ENCODE results near the gene LAMA5.

The LAMA5 gene

DNA sequence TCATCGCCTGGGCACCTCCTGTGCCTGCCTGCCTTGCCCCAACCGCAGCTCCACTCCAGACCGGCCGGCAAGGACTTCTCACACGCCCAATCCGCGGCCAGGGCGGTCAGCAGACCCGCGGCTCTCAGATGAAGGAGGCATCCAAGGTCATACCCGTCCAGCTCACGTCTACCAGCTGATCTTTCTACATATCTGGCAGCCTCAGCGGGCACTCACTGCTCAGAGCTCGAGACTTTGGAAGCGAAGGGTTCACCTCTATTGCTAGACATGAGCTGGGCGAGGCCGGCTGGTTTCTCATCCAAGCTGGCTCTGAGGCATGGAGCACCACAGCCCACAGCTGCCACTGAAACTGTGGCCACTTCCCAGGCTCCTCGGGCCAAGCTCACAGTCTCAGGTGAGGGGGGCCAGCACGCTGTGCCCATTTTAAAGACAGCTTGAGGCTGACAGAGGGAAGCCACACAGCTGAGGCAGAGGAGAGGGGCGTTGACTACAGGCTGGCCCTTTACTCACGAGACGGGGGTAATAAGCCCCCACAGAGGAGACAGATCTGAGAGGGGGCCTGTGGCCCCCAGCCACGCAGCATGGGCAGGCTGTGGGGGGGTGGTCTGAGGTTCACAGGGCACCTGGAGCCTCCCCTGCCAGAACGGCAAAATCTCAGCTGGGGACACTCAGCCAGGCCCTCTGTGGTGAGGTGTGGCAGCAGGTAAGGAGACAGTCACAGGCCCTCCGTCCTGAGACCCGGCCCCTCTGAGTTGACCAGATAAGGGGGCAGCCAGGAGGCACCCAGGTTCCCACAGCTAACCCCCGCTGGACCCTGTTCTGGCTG lies 2.0 kb downstream of the LAMA5 start:
- H3K9ac ChIP-seq = no peak overlapping the region
- no peak overlapping the region for H3K4me3 ChIP-seq
- peaks cover 13% of the 10 kb centered on the region; the same call in 1 of the 2 replicates for H3K36me3 ChIP-seq
- H3K9me3 ChIP-seq = no peaks in the 10 kb centered on the region
- H3K27me3 ChIP-seq = peaks cover 57% of the 10 kb centered on the region
- peaks cover 60% of the 10 kb centered on the region for H4K20me1 ChIP-seq
- no peak for TF ChIP-seq Cebpa-rat (IDR thresholded peaks at IDR 0.05)
- no peak overlapping the region for H3K27ac ChIP-seq
- H3K4me2 ChIP-seq = peak overlapping the region; percentile 99
- H3K4me1 ChIP-seq = peaks cover 90% of the 10 kb centered on the region

DNA sequence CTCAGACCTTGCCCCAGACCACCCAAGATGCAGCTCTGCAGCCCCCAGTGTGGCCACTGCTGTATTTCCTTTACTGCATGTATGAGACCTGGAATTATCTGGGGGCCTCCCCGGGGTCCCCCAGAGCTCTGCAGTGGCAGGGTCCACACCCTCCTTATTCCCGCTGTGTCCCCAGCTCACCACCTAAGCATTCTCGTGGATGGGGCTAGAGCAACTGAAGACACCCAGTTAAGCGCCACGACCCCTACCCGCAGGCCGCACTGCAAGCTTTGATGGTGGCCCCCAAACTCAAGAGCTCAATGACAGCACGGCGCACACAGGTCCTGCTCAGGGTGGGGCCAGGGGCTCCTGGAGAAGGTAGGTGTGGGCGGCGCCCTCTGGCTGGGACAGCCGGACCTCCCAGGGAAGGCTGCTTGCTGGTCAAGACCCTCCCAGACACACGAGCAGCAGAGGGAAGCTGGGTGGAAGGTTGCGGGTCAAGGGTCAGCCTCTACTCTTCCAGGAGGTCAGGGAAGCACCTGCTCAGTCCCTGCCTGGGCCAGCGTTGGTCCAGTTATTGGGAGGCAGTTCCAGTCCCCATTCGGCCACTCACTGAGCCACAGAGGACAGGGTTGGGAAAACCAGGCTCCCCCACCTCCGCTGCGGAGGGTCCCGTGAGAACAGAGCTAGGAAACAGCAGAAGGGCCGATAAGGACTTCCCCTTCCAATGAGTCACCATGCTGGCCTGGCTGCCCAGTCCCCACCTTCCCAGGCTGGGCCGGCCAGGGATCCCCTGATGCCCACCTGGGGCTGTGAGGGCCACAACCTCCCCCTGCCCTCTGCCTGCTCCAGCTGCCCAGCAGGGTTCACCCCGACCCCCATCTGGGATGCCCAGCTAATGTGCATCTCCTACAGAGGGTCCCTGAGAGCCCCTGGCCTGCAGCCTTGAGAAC lies 2.9 kb downstream of the LAMA5 start:
- Histone ChIP-seq H4K20me1 (peaks cover 66% of the 10 kb centered on the region), H3K27ac (no peak overlapping the region), H3K9me3 (no peaks in the 10 kb centered on the region), H3K36me3 (peaks cover 13% of the 10 kb centered on the region; the same call in 1 of the 2 replicates), H3K27me3 (peaks cover 47% of the 10 kb centered on the region), H3K4me3 (no peak overlapping the region), H3K9ac (0 out of 2 replicates have a peak overlapping the region, but pooled peaks have one; percentile 24), H3K4me1 (peaks cover 85% of the 10 kb centered on the region), H3K4me2 (peak overlapping the region; percentile 99)
- no peak for TF ChIP-seq Cebpa-rat (IDR thresholded peaks at IDR 0.05)

DNA sequence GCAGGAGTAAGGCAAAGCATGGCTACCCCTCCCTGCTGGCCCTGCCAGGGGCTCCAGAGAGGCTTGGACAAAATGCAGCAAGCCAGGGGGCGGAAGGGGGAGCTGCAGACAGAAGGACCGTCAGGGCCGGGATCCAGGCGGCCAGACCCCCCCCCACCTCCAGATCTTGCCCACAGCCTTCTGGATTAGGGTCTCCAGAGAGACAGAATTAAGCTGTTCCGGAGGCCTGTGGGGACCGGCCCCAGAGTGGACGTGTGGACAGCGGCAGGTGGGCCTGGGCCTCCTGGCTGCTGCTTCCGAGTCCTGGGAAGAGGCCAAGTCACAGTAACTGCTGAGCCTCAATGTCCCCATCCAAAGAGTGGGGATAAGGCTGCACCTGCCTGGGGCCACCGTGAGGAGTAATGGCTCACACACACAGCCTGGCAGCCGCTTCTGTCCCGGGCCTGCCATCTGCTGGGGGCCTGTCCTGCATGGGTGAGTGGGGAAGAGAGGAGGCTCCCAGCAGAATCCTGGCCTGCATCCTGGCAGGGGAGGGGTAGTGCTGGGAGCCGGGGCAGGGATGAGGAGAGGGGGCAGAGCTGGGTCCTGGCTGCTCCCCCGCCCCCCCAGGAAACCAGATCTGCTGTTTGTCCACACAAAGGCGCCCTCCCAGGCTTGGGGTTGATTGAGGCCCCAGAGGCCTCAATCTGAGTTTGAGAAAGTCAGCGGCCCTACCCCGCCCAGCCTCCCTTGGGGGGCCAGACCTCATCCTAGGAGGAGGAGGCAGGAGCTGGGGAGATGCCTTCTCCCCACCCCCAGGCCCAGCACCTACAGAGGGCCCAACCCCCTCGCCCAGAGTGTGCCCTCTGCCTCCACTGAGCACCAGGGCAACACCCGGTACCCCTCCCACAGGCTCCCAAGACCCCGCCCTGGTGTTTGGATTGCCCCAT lies 3.9 kb downstream of the LAMA5 start:
- H3K27ac ChIP-seq = peak overlapping the region; percentile 15; the same call in 1 of the 2 replicates
- H3K9me3 ChIP-seq = no peaks in the 10 kb centered on the region
- no peak for TF ChIP-seq Cebpa-rat (IDR thresholded peaks at IDR 0.05)
- H3K36me3 ChIP-seq = peaks cover 13% of the 10 kb centered on the region; the same call in 1 of the 2 replicates
- H4K20me1 ChIP-seq = peaks cover 75% of the 10 kb centered on the region
- H3K4me1 ChIP-seq = peaks cover 85% of the 10 kb centered on the region
- H3K27me3 ChIP-seq = peaks cover 41% of the 10 kb centered on the region
- peak overlapping the region; percentile 99 for H3K4me2 ChIP-seq
- no peak overlapping the region for H3K4me3 ChIP-seq
- peak overlapping the region; percentile 35; the same call in 1 of the 2 replicates for H3K9ac ChIP-seq

DNA sequence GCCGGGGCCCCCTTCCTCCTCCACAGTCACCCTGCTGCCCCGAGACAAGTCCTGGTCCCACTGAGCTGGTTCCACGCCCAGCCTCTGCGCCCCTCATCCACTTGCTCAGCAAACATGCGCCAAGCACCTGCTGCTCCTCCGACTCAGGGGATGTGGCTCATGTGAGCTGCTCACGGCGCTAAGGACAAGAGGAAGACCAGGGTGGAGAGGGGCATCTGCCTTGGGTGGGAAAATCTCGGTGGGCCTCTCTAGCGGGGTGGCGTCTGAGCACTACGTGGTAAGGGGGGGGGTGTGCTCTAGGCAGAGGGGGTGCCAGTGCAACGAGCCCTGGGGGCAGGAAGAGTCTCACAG lies 4.5 kb downstream of the LAMA5 start:
- no peak overlapping the region for H3K27ac ChIP-seq
- peak overlapping the region; percentile 29; the same call in 1 of the 2 replicates for H3K9ac ChIP-seq
- peak overlapping the region; percentile 99 for H3K4me2 ChIP-seq
- no peaks in the 10 kb centered on the region for H3K9me3 ChIP-seq
- no peak overlapping the region for H3K4me3 ChIP-seq
- peaks cover 13% of the 10 kb centered on the region; the same call in 1 of the 2 replicates for H3K36me3 ChIP-seq
- no peak for TF ChIP-seq Cebpa-rat (IDR thresholded peaks at IDR 0.05)
- peaks cover 40% of the 10 kb centered on the region for H3K27me3 ChIP-seq
- H3K4me1 ChIP-seq = peaks cover 85% of the 10 kb centered on the region
- peaks cover 82% of the 10 kb centered on the region for H4K20me1 ChIP-seq

DNA sequence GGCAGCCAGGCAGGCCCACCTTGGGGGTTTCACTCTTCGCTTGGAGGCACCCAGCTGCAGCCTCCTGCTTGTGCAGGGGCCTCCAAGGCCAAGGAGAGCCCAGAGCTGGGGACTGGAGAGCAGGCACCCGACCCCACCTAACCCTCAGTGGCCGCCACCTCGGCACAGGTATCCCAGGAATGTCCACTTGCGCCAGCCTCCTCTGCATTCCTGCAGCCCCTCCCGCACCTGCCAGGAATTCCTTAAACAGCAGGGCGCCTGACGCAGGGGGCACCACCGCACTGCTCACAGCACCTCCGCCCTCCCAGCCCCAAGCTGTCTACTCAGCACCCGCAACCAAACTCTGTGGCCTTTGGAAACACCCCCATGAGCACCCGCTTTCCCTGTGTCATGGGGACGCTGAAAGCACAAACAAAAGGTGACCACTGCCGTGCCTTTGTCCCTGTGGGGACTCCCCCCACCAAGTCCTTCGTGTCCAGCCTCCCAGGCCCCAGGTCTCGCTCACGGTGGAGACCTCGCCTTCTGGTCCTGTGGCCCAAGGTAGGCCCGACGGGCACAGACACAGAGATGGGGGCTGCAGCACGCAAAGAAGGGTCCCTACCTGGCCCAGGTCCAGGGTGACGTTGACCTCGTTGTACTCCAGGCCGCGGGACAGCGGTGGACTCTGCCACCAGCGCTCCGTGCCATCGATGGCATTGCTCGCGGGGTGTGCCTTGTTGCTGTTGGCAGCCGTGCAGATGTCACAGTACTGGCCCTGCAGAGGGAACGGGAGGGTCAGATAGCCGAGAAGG lies 5.1 kb downstream of the LAMA5 start:
- TF ChIP-seq Cebpa-rat (IDR thresholded peaks at IDR 0.05) = no peak
- H3K9ac ChIP-seq = no peak overlapping the region
- no peaks in the 10 kb centered on the region for H3K9me3 ChIP-seq
- H3K4me3 ChIP-seq = no peak overlapping the region
- H3K4me1 ChIP-seq = peaks cover 88% of the 10 kb centered on the region
- H3K27ac ChIP-seq = no peak overlapping the region
- H3K36me3 ChIP-seq = peaks cover 13% of the 10 kb centered on the region; the same call in 1 of the 2 replicates
- peaks cover 37% of the 10 kb centered on the region for H3K27me3 ChIP-seq
- peak overlapping the region; percentile 99 for H3K4me2 ChIP-seq
- H4K20me1 ChIP-seq = peaks cover 87% of the 10 kb centered on the region

DNA sequence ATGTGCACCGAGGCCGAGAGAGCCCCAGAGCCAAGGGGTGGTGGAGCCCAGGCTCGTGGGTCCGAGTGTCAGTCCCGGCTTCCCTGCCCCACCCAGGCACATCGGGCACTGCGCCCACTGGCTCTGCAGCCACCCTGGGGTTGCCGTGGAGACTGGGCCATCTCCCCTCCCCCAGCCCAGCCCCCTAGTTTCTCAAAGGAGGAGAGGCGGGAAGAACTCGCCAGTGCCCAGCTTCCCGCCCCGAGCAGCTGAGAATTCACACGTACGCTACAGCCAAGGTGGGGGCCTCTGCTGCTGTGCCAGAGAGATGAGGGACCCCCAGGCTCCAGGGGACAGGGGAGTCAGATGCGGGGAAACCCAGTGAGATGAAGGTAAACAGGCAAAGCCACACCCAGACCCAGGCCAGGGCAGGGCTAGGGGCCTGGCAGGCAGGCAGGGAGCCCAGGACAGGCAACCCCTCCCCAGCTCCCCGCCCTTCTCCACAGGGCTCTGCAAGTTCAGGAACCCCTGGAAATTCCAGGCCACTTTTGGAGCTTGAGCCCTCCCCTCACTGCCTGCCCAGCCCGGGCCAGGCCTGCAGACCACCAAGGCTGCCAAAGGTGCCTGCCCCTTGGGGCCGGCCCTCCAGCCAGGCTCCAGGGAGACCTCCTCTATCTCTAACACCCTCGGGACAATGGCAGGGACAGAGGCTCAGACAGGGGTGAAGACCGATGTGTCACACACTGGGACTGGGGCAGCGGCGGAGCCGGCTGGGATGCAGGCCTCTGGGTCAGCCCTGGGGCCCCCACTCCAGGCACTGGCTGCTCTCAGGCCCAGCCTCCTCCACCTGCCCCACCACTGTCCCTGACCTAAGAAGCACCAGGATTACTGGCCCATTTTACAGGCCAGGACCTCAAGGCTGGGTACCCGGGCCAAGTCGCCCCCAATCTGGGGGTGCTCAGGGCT lies 6.0 kb downstream of the LAMA5 start:
- Histone ChIP-seq H3K4me1 (peaks cover 89% of the 10 kb centered on the region), H3K4me3 (no peak overlapping the region), H3K4me2 (no peak overlapping the region), H4K20me1 (peaks cover 91% of the 10 kb centered on the region), H3K36me3 (peaks cover 13% of the 10 kb centered on the region; the same call in 1 of the 2 replicates), H3K9me3 (no peaks in the 10 kb centered on the region), H3K27me3 (peaks cover 28% of the 10 kb centered on the region), H3K27ac (peak overlapping the region; percentile 18; the same call in 1 of the 2 replicates), H3K9ac (no peak overlapping the region)
- no peak for TF ChIP-seq Cebpa-rat (IDR thresholded peaks at IDR 0.05)

DNA sequence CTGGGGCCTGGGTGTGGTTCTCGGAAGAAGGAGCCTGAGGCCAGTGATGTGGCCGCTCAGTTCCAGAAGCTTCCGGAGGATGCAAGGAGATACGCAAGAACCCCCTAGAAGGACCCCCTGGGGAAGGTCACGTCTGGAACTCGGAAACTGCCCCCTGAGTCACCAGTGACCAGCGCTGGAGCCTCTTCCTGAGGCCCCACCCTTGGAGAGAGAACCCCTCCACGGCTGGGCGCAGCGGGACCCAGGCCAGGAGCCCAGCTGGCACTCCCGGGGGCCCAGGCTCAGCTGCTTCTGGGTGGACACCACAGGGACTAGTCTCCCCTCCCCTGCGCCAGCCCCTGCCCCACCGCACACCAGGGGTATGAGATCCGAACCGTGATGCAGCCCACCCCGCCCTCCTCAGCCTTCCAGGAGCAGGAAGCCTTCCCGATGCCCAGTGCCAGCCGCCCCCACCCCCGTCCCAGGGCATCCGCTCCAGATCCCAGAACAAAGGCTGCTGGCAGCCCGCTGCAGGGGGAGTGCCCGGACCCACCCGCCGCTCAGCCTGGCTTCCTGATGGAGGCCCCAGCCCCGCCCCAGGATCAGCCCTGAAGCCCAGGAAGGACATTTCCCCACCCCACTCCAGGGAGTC lies 7.5 kb downstream of the LAMA5 start:
- peaks cover 13% of the 10 kb centered on the region; the same call in 1 of the 2 replicates for H3K36me3 ChIP-seq
- no peaks in the 10 kb centered on the region for H3K9me3 ChIP-seq
- H3K4me2 ChIP-seq = peak overlapping the region; percentile 87
- H3K4me1 ChIP-seq = peaks cover 89% of the 10 kb centered on the region
- H3K9ac ChIP-seq = no peak overlapping the region
- H3K4me3 ChIP-seq = no peak overlapping the region
- TF ChIP-seq Cebpa-rat (IDR thresholded peaks at IDR 0.05) = no peak
- peaks cover 13% of the 10 kb centered on the region for H3K27me3 ChIP-seq
- peaks cover 91% of the 10 kb centered on the region for H4K20me1 ChIP-seq
- H3K27ac ChIP-seq = no peak overlapping the region
